ENCODE data around the gene SKOR1.

The SKOR1 gene

DNA sequence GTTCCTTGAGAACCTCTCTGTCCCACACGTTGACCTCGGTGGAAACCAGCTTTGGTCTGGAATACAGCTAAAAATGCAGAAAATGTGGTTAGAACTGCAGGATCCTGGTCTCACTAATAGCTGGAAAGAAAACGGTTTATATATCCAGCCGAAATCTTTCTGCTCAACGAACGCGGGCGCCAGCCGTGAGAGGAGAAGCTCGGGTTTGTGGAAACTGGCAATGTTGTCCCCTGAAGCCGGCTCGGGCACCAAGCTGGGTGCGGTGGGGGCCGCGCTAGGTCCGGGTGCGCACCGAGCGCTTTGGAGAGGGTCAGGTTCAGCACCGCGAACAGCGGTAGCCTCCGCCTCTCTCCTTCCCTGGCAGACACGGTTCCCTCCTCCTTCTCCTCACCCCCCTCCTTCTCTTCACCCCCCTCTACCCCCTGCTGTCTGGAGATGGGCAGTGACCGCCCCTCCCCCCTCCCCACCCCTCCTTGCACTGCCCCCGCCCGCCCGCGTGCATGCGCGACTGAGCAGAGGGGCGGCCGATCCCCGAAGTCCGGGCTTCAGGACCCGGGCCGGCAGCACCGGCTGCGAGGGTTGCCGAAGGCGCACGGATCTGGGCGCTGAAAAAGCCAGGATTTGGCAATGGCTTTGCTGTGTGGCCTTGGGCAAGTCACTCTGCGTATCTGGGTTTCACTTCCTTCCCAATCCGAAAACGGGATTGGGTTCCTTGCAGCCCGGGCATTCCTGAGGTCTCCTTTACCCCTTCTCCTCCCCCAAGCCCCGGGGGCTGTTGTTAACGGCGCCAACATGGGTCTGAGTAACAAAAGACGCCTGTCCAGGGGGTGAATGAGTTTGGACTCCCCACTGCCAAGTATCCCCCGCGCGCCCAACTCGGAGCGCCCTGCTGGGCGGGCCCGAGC is at the start of gene SKOR1:
Gene SKOR1, plus strand, starts transcription at position 534 of the 905 bp plus-strand sequence. Its CDS starts 94 bp downstream, at position 628.
- FAIRE-seq (no peak), DNase-seq (ENCODE audit: low spot score) (peak; percentile 60)

DNA sequence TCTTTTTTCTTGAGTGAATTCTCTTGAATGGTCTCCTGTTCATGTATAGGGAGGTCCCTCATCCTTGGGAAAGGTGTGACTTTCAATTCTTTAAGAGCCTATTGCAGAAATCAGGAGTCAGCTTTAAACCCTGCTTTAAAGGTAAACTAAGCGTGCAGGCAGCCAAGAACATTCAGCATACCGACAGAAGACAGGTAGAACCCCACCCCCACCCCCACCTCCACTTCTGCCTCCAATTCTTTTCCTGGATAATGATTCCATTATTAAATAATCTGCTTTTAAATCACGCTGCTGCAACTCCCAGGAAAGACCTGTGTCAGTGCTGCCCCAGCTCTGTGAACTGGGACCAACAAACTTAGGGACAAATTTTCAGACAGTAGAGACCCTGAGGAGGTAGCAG is 49.3 kb upstream of the SKOR1 start:
- FAIRE-seq (no peak), DNase-seq (ENCODE audit: low spot score) (no peak)

DNA sequence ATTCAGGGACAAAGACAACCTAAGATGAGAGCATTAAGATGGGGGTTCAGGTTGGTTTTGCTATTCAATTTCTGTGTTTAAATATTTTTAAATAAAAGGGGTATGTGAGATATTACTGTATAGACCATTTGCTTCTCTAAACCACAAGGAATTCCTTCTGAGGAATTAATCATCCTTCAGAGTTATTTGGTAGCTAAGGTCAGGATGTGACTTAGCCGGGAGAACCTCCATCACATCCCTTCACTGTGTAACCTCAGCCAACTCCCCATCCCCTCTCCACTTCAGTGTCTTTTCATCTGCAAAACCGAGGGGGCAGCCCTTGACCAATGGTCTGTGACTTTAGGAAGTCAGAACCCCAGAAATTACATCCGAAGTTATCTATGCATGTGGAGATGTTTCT is 48.7 kb upstream of the SKOR1 start:
- DNase-seq (ENCODE audit: low spot score), result peak; percentile 42
- peak; percentile 42 for FAIRE-seq

- DNase-seq (ENCODE audit: low spot score) (no peak), FAIRE-seq (no peak)
Observed at GRCh38 chr15:67777071-67777470, 48.2 kb upstream of the SKOR1 start.

GRCh38 chr15:67777773-67778172 is 47.5 kb upstream of the SKOR1 start:
- DNase-seq (ENCODE audit: low spot score) (no peak), FAIRE-seq (no peak)

DNA sequence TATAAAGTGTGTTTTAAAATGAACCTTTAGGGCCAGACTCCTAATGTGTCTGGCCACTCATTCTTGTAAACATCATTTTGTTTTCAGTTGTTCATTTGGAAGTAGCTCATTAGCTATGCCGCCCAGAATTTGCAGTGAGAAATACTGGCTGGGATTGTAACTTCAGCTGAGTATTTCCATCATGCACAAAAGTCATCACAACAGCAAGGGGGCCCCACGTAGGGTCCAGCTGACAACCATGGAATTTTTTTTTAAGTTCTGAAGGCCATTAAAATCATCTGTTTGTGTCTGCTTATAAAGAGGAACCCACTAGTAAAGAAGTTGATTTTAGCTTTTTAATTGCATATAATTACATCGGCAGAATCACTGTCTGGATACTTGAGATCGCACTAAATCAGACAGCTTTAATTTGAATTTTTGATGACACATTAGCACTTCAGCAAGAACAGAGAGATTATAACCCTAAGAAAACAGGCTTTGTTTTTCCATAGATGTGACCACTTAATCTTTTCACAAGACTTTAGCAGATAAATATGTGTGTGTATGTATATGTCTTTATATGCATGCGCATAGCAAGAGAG is 46.3 kb upstream of the SKOR1 start:
- peak; percentile 50 for FAIRE-seq
- no peak for DNase-seq (ENCODE audit: low spot score)

DNA sequence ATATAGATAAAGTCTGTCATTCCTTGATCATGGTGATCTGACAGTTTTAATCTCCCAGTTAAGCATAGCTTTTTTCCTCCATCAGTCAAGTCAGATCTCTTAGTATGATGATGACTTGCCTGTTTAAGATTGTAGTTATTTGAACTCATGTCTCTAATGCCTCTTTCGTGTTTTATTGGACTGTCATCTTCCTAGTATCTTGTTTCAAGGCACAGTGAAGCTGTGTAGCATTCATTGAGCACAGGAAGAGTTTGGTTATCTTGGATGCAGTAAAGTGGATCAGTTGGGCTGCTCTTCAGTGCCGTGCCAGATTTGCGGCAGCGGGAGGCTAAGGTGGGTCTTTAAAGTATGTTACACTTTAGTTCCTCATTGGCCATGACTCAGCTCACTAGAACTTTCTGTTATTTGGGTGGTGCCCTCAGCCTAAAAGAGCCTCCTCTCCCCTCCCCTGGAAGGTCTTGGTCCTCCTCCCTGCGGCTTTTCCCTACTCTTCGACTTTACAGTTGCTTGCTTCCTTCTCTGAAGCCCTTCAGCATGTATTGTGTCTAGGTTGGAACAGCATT is 45.7 kb upstream of the SKOR1 start:
- DNase-seq (ENCODE audit: low spot score) (no peak), FAIRE-seq (peak; percentile 13)

- DNase-seq (ENCODE audit: low spot score) (no peak), FAIRE-seq (no peak)
Observed at GRCh38 chr15:67781061-67781460, 44.2 kb upstream of the SKOR1 start.

- FAIRE-seq (no peak), DNase-seq (ENCODE audit: low spot score) (no peak)
Observed at GRCh38 chr15:67781907-67782690, 43.2 kb upstream of the SKOR1 start.

GRCh38 chr15:67782691-67782991 is 42.7 kb upstream of the SKOR1 start:
- no peak for DNase-seq (ENCODE audit: low spot score)
- FAIRE-seq, result no peak

- no peak for DNase-seq (ENCODE audit: low spot score)
- FAIRE-seq, result no peak
Observed at GRCh38 chr15:67783303-67783702, 42.0 kb upstream of the SKOR1 start.

DNA sequence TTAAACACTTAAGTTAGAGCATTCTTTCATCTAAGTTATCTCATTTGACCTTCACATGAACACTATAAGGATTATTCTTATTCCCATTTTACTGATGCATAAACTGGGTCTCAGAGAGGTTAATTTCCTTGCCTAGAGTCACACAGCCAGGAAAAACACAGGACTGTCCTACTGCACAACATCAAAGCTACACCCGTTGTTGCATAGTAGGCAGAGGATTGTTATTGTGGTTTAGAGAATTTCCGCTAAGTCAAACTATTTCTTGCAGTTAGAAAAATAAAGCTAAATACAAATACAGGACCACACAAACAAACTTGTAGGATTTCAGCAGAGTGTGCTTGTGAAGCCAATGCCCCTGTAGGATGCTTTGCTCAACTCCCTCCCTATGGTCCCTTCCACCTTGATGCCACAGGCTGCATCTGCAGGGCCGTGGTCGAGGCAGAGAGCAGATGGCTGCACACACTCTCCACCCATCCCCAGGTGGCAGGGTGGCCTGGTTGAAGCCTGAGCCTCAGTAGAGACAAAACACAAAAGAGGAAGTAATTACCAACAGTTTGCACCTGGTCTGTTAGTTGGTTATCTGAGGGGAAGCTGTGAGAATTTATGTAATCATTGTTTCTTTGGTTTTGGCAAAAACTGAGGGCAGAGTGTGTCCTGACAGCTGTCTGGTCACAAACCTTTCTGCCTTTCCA is 41.1 kb upstream of the SKOR1 start:
- DNase-seq (ENCODE audit: low spot score) (no peak), FAIRE-seq (no peak)

DNA sequence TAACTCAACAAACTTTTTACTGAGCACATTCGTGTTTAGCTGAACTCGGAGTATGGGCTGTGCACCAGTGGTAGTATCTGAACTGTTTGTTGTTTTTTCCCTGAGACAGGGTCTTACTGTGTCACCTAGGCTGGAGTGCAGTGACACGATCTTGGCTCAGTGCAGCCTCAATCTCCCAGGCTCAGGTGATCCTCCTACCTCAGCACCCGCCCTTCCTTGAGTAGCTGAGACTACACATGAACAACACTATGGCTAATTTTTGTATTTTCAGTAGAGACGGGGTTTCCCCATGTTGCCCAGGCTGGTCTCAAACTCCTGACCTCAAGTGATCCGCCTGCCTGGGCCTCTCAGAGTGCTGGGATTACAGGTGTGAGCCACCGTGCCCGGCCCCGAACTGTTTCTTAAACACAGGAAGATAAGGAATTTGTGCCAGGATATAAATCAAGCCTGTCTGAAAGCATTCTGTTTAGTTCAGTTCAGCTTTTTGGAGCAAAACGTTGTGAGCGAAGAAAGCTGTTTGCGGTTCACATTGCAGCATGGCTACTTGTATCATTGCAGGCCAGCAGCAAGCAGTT is 40.4 kb upstream of the SKOR1 start:
- FAIRE-seq (peak; percentile 40), DNase-seq (ENCODE audit: low spot score) (no peak)

GRCh38 chr15:67785431-67785830 is 39.9 kb upstream of the SKOR1 start:
- peak; percentile 75 for FAIRE-seq
- DNase-seq (ENCODE audit: low spot score), result no peak

DNA sequence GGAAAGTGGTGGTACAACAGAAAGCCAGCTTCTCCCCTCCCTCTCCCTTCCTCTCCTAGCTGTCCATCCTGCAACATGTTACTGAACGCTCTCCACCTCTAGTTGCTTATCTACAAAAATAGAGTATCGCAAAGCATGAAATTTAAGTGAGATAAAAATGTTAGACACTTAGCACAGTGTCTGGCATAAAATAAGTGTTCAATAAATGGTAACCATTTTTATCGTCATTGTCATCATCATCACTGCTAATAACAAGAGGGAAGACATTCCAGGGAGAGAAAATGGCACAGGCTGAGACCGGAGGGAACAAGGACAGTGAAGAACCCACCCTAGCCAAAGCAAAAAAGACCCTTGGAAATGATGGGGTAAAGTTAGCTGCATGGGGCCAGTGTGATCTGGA is 38.7 kb upstream of the SKOR1 start:
- FAIRE-seq (no peak), DNase-seq (ENCODE audit: low spot score) (no peak)

- DNase-seq (ENCODE audit: low spot score), result no peak
Observed at GRCh38 chr15:67788986-67789385, 36.3 kb upstream of the SKOR1 start.

DNA sequence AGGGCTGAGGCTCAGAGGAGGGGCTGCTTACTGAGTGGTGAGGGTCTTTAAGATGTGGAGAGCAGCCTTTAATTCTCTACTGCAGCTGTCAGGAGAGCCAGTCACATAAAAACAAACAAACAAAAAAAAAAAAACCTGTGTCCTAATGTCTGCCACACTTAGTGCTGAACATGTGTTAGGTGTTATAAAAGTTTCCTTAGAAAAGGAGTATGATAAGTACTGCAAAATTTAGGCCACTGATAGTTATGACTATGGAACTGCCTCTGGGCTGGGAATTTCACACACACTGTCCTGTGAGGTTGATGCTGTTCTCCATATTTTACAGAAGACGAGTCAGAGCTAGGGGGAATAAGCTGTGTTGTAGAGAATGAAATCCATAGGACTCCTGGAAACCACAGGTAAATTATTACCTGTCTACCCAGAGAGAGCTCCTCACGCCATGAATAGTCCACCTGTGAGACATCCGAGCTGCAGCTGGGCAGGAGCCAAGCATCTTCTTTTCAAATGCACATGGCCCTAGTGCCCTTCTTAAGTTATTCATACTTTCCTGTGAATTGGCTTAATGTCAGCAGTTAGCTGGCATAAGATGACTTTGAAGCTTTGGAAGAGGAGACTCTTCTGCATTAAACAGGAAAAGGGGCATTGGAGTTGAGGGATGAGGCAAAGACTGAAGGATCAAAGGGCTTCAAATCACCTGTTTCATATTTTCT is 34.5 kb upstream of the SKOR1 start:
- FAIRE-seq (no peak), DNase-seq (ENCODE audit: low spot score) (no peak)

More at GRCh38 chr15:67788986-67789385, 36.3 kb upstream of the SKOR1 start:
- no peak for FAIRE-seq

DNA sequence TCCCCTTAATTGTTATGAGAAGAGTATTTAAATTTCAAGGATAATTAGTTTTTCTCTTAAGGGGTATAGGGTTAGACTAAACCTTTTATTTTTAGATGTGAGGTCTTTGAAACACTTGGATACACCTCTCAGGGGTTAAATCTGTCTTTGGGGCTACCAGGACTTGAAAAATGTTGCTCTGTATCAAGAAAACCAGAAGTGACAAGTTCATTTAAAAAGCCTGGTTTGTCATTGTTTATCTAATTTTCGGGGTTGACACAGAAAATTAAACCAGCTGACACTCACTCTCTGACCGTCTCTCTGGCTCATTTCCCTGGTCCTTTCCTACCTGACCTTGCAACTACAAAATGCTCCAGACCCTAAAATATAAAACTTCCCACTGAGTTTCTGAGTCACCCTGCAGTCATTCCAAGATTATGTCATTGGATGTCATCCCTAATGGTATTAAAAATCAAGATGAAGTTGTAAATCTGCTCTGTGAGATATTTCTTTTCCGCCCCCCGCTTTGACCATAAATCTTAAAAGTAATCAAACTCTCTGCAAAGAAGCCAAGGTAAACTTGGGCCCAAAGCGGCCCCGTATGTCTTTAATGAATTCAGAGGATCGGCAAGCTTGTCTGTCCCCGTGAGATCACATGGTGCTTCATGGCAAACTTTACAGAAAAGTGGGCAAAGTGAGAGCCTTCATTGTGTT is 32.9 kb upstream of the SKOR1 start:
- DNase-seq (ENCODE audit: low spot score) (peak; percentile 34), FAIRE-seq (no peak)

DNA sequence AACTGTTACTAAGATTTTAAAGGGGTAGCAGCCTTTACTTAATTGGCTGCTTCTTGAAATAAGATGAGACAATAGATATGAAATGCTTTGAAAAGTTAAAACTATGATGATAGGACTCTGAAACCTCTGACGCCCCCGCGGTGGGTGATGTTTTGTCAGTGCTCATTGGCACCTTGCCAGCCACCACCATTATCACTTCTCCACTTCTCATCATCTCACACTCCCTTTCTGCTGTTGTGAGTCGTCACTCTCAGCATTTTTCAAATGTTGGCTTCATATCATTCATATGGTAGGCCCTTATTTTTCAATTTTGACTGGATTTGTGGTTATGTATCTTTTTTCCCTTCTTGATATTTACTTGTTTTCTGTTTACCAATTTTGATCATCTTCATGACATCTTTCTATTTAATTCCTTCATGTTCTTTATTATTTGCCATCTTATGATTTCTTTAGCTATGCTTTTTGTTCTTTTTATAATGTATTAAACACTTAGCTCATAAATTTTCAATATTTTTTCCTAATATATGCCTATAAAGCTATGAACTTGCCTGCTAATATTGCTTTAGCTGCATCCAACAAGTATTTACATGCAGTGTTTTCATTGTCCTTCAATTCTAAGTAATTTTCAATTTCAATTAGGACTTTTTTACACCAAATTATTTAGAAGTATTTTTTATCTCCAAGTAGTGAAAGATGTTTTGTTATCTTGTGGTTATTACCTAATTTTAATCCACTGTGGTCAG is 30.3 kb upstream of the SKOR1 start:
- DNase-seq (ENCODE audit: low spot score) (no peak), FAIRE-seq (no peak)

Data from urothelium cell line (cell line).